OCI-LY7 (cell line): ENCODE measurements around the gene OSCP1. TPM values are rescaled to one million over a fixed set of nuclear protein-coding genes. Genes with fewer than 3 reads are reported as not detected.
"Not testable (repeated sequence)": the region's sequence is repeated elsewhere in the genome, so short reads cannot be mapped to it uniquely, and the experiment has no call there.

ENCODE experiments used
- BruUV-seq: library from RNA; stranded (reverse); fragments of 400-500 nt; replicated peaks from 2 replicates; lab custom pipeline; 2021; lab: Mats Ljungman, UMichigan
- CTCF ChIA-PET: fragments of 300-600 bp; sonication (Branson Sonifier 250); formaldehyde crosslinking; loops from one replicate; lab custom pipeline; 2022; ENCODE audit warnings: antibody characterized with exemption; ENCODE audit not compliant: unreplicated experiment; lab: Charles Lee
- POLR2A ChIA-PET: fragments of 300-600 bp; sonication (Branson Sonifier 250); formaldehyde crosslinking; loops from one replicate; lab custom pipeline; 2022; ENCODE audit warnings: antibody characterized with exemption; lab: Charles Lee
- DNase-seq: peaks from one replicate; pipeline ENCODE4 v3.0.0-alpha.2; 2015; ENCODE audit warnings: low spot score
- H2AFZ ChIP-seq: fragments of 200-600 bp; sonication (generic), shearing (Covaris generic); 2 replicates; pipeline ENCODE4 v1.6.1; 2014; ENCODE audit warnings: mild to moderate bottlenecking, antibody characterized with exemption, low read length, moderate library complexity
- H3K27ac ChIP-seq: fragments of 200-600 bp; sonication (generic); 2 replicates; pipeline ENCODE4 v1.5.1; 2014; ENCODE audit warnings: mixed run types, low read depth, mild to moderate bottlenecking, moderate library complexity, low read length, inconsistent platforms; ENCODE audit not compliant: poor library complexity, severe bottlenecking
- H3K36me3 ChIP-seq: fragments of 200-600 bp; sonication (generic); 2 replicates; pipeline ENCODE4 v1.6.1; 2014; ENCODE audit warnings: mild to moderate bottlenecking, antibody characterized with exemption, low read length, moderate library complexity, mixed read lengths; ENCODE audit not compliant: insufficient read depth
- H3K4me1 ChIP-seq: fragments of 200-600 bp; sonication (generic); 2 replicates; pipeline ENCODE4 v1.5.1; 2014; ENCODE audit warnings: mild to moderate bottlenecking, low read length; ENCODE audit not compliant: insufficient read depth, poor library complexity, severe bottlenecking
- H3K4me2 ChIP-seq: fragments of 200-600 bp; sonication (generic); 2 replicates; pipeline ENCODE4 v1.6.1; 2014; ENCODE audit warnings: mild to moderate bottlenecking, low read length
- H3K4me3 ChIP-seq: fragments of 200-600 bp; sonication (generic); 2 replicates; pipeline ENCODE4 v1.5.1; 2014; ENCODE audit warnings: mild to moderate bottlenecking, low read depth, low read length; ENCODE audit not compliant: poor library complexity, severe bottlenecking
- H3K79me2 ChIP-seq: fragments of 200-600 bp; sonication (generic); 2 replicates; pipeline ENCODE4 v1.6.1; 2016; ENCODE audit warnings: low read depth, mild to moderate bottlenecking, low read length, moderate library complexity, mixed read lengths; ENCODE audit not compliant: insufficient read depth
- H3K9me2 ChIP-seq: fragments of 200-600 bp; sonication (generic); 2 replicates; pipeline ENCODE4 v1.6.1; 2016; ENCODE audit warnings: mild to moderate bottlenecking, low read length, mixed read lengths; ENCODE audit not compliant: insufficient read depth
- H3K9me3 ChIP-seq: fragments of 200-600 bp; sonication (generic); 2 replicates; pipeline ENCODE4 v1.6.1; 2014; ENCODE audit warnings: mild to moderate bottlenecking, mixed run types, low read length, mixed read lengths
- H4K20me1 ChIP-seq: fragments of 200-600 bp; sonication (generic); 2 replicates; pipeline ENCODE4 v1.6.1; 2014; ENCODE audit warnings: mild to moderate bottlenecking, antibody characterized with exemption, low read length, moderate library complexity, mixed read lengths; ENCODE audit not compliant: insufficient read depth
- EZH2phosphoT487 ChIP-seq: fragments of 200-600 bp; sonication (generic); IDR thresholded peaks from 2 replicates; pipeline ENCODE4 v1.6.1; 2018; ENCODE audit warnings: low read depth, borderline replicate concordance, mild to moderate bottlenecking, mixed run types, antibody characterized with exemption, low read length, moderate library complexity, mixed read lengths
- intact Hi-C: fragments of 100-400 bp; cut with micrococcal nuclease; formaldehyde crosslinking; loops from one replicate; pipeline ENCODE4 v1.10.0; 2022; ENCODE audit not compliant: unreplicated experiment
- total RNA-seq, 2 experiments: library from RNA; depleted of rRNA in 1 of 2; stranded (reverse); fragments of >200 nt in 1 of 2; shearing (Covaris generic) in 1 of 2; gene quantifications; 2 replicates each; pipeline ENCODE4 v1.2.3, GENCODE V29; 2014 to 2022
- TF ChIP-seq, protein P1 (sequence below): fragments of 200-600 bp; sonication (generic); conservative IDR thresholded peaks from 2 replicates; pipeline ENCODE4 v1.5.1; 2014; ENCODE audit warnings: mild to moderate bottlenecking, antibody characterized with exemption, low read length, moderate library complexity, mixed read lengths

OSCP1 gene
- total RNA-seq, 2 experiments from 2014 or later, result 0.82 to 3.5 TPM

DNA sequence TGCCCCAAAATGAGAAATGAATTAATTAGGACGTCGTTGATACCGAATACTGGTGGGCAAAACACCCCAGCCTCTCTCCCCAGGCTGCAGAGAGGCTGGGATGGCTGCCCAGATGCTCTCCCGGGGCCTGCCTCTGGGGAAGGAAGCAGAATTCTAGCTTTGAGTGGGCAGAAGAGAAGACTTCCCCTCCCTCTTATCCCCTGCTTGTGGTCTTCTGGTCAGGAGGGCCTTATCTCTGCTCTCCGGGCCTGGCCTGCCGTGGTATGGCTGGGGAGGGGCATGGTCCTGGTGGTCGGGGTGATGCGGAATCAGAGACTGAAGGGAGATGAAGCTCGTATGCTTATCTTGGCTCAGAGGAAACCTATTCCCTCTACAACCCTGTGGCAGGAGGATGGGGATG, 42.2 kb upstream of the OSCP1 start:
- Histone ChIP-seq H3K9me2 (no peaks in the 10 kb centered on the region), H3K27ac (no peak overlapping the region), H3K4me1 (peaks cover 8% of the 10 kb centered on the region), H3K36me3 (no peaks in the 10 kb centered on the region), H4K20me1 (no peaks in the 10 kb centered on the region), H2AFZ (no peak overlapping the region), H3K4me3 (no peak overlapping the region), H3K4me2 (no peak overlapping the region), H3K9me3 (no peaks in the 10 kb centered on the region), H3K79me2 (no peaks in the 10 kb centered on the region)
- DNase-seq, result no peak
- intact Hi-C loops, result no loop called here
- TF ChIP-seq, protein P1, sequence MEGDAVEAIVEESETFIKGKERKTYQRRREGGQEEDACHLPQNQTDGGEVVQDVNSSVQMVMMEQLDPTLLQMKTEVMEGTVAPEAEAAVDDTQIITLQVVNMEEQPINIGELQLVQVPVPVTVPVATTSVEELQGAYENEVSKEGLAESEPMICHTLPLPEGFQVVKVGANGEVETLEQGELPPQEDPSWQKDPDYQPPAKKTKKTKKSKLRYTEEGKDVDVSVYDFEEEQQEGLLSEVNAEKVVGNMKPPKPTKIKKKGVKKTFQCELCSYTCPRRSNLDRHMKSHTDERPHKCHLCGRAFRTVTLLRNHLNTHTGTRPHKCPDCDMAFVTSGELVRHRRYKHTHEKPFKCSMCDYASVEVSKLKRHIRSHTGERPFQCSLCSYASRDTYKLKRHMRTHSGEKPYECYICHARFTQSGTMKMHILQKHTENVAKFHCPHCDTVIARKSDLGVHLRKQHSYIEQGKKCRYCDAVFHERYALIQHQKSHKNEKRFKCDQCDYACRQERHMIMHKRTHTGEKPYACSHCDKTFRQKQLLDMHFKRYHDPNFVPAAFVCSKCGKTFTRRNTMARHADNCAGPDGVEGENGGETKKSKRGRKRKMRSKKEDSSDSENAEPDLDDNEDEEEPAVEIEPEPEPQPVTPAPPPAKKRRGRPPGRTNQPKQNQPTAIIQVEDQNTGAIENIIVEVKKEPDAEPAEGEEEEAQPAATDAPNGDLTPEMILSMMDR, result no peak
- TF ChIP-seq EZH2phosphoT487, result no peak
- POLR2A ChIA-PET, result no interaction called here
- CTCF ChIA-PET, result no interaction called here
- no TSS peak for BruUV-seq

DNA sequence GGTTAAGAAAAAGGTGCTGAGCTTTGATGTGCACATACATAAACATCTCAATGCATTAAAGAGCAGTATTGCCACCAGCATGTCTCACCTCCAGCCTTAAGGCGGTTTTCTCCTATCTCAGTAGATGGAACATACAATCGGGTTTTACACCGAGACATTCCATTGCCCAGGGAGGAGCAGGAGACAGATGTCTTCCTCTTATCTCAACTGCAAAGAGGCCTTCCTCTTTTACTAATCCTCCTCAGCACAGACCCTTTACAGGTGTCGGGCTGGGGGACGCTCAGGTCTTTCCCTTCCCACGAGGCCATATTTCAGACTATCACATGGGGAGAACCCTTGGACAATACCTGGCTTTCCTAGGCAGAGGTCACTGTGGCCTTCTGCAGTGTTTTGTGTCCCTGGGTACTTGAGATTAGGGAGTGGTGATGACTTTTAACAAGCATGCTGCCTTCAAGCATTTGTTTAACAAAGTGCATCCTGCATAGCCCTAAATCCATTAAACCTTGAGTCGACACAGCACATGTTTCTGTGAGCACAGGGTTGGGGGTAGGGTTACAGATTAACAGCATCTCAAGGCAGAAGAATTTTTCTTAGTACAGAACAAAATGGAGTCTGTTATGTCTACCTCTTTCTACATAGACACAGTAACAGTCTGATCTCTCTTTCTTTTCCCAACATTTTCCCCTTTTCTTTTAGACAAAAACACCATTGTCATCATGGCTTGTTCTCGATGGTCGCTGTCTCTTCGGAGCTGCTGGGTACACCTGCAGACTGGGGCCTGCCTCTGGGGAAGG, 39.2 kb upstream of the OSCP1 start:
- H3K9me3 ChIP-seq, POLR2A ChIA-PET, DNase-seq, BruUV-seq, intact Hi-C loops, H3K9me2 ChIP-seq, CTCF ChIA-PET, H3K79me2 ChIP-seq, H2AFZ ChIP-seq, H3K27ac ChIP-seq, H3K4me2 ChIP-seq, H3K4me3 ChIP-seq, H4K20me1 ChIP-seq, H3K36me3 ChIP-seq: not testable (repeated sequence)
- peaks cover 26% of the 10 kb centered on the region for H3K4me1 ChIP-seq

DNA sequence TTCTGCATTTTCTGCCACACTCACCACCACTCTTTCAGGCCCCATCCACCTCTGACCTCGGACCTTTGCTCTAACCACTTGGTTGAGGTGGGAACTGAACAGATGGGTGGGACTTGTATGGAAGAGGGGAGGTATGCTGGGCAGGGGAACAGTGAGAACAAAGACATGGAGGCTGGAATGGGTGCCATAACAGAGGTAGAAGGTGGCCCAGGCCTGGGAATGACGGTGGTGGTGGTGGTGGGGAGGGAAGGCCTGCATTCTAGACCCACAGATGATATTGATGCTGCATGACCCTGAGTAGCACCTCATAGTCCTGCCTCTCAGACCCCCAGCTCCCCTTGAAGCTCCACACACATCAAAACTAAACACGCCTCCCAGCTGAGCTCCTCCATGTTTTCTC, 37.7 kb upstream of the OSCP1 start:
- H3K27ac ChIP-seq, result no peak overlapping the region
- CTCF ChIA-PET, result interaction anchor here (0.6 kb wide), 1 partner anchor 275 kb away, joined by 3 read pairs; no protein-coding TSS in a partner anchor
- TF ChIP-seq EZH2phosphoT487, result no peak
- TF ChIP-seq, protein P1, result no peak
- intact Hi-C loops, result no loop called here
- POLR2A ChIA-PET, result interaction anchor here (1.4 kb wide), 1 partner anchor 9 kb away, joined by 3 read pairs; no protein-coding TSS in a partner anchor
- BruUV-seq, result no TSS peak
- no peaks in the 10 kb centered on the region for H3K79me2 ChIP-seq
- no peak overlapping the region for H3K4me3 ChIP-seq
- H3K4me1 ChIP-seq, result peaks cover 26% of the 10 kb centered on the region
- H3K4me2 ChIP-seq, result peak overlapping the region; percentile 72; the same call in 1 of the 2 replicates
- DNase-seq, result no peak
- H4K20me1 ChIP-seq, result no peaks in the 10 kb centered on the region
- H2AFZ ChIP-seq, result no peak overlapping the region
- no peaks in the 10 kb centered on the region for H3K9me3 ChIP-seq
- no peaks in the 10 kb centered on the region for H3K36me3 ChIP-seq
- no peaks in the 10 kb centered on the region for H3K9me2 ChIP-seq

DNA sequence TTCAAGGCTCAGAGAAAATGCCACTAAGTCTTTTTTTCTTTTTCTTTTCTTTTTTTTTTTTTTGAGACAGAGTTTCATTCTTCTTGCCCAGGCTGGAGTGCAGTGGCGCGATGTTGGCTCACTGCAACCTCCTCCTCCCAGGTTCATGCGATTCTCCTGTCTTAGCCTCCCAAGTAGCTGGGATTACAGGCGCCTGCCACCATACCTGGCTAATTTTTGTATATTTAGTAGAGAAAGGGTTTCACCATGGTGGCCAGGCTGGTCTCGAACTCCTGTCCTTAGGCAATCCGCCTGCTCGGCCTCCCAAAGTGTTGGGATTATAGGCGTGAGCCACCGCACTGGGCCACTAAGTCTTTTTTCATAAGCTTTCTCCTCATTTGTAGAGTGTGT, 37.1 kb upstream of the OSCP1 start:
- Histone ChIP-seq H3K4me1 (peaks cover 26% of the 10 kb centered on the region), H2AFZ (peak overlapping the region; percentile 77; the same call in 1 of the 2 replicates), H3K4me3 (peak overlapping the region; percentile 43), H3K4me2 (peak overlapping the region; percentile 72)
- H3K9me3 ChIP-seq, DNase-seq, H3K27ac ChIP-seq, H3K9me2 ChIP-seq, H3K36me3 ChIP-seq, H4K20me1 ChIP-seq, intact Hi-C loops, BruUV-seq, H3K79me2 ChIP-seq: not testable (repeated sequence)
- POLR2A ChIA-PET, result interaction anchor here (0.6 to 1.3 kb wide), 2 partner anchors 22 to 58 kb away, joined by 3 read pairs; no protein-coding TSS in a partner anchor
- CTCF ChIA-PET, result interaction anchor here (0.6 kb wide), 1 partner anchor 274 kb away, joined by 3 read pairs; no protein-coding TSS in a partner anchor
